Caco-2 (cell line): ENCODE measurements around the gene BCL2L14. TPM values are rescaled to one million over a fixed set of nuclear protein-coding genes. Genes with fewer than 3 reads are reported as not detected.

Experiments
- BruUV-seq: library from RNA; stranded (reverse); fragments of 400-500 nt; replicated peaks from 2 replicates; lab custom pipeline; 2021; lab: Mats Ljungman, UMichigan
- CTCF ChIA-PET: fragments of 300-600 bp; sonication (Branson Sonifier 250); formaldehyde crosslinking; loops from one replicate; lab custom pipeline; 2022; ENCODE audit warnings: antibody characterized with exemption; lab: Charles Lee
- POLR2A ChIA-PET: fragments of 300-600 bp; sonication (Branson Sonifier 250); formaldehyde crosslinking; loops from one replicate; lab custom pipeline; 2022; ENCODE audit warnings: antibody characterized with exemption; lab: Charles Lee
- DNase-seq, 2 experiments: peaks; one replicate each; pipeline versions ENCODE4 v3.0.0 to v3.0.0-alpha.2; 2020 to 2022
- H3K27me3 ChIP-seq: replicated peaks from 2 replicates; pipeline ENCODE4 v1.6.0; 2011; ENCODE audit warnings: low read length; ENCODE audit not compliant: control insufficient read depth, insufficient read depth
- H3K36me3 ChIP-seq: 2 replicates; pipeline ENCODE4 v1.5.1; 2011; ENCODE audit warnings: low read length; ENCODE audit not compliant: control insufficient read depth, insufficient read depth
- H3K4me1 ChIP-seq: fragments of 250-450 bp; sonication (Bioruptor Pico); 2 replicates; pipeline ENCODE4 v1.5.1; 2020; ENCODE audit warnings: mild to moderate bottlenecking
- H3K4me3 ChIP-seq: 2 replicates; pipeline ENCODE4 v1.5.1; 2011; ENCODE audit warnings: low read depth, mild to moderate bottlenecking, control low read depth, low read length
- H3K9me3 ChIP-seq: fragments of 250-450 bp; sonication (Bioruptor Pico); 2 replicates; pipeline ENCODE4 v1.5.1; 2020; ENCODE audit warnings: mild to moderate bottlenecking, moderate library complexity
- H3K27ac Mint-ChIP-seq: one replicate; pipeline ENCODE4 v1.8.0; 2022; ENCODE audit warnings: mixed read lengths; ENCODE audit not compliant: unreplicated experiment
- H3K27me3 Mint-ChIP-seq: one replicate; pipeline ENCODE4 v1.8.0; 2022; ENCODE audit warnings: mixed read lengths; ENCODE audit not compliant: insufficient read depth, unreplicated experiment
- H3K36me3 Mint-ChIP-seq: one replicate; pipeline ENCODE4 v1.8.0; 2022; ENCODE audit warnings: mild to moderate bottlenecking, mixed read lengths; ENCODE audit not compliant: insufficient read depth, unreplicated experiment
- H3K4me1 Mint-ChIP-seq: one replicate; pipeline ENCODE4 v1.8.0; 2022; ENCODE audit warnings: low read depth, mixed read lengths; ENCODE audit not compliant: unreplicated experiment
- H3K4me3 Mint-ChIP-seq: one replicate; pipeline ENCODE4 v1.8.0; 2022; ENCODE audit warnings: mild to moderate bottlenecking, moderate library complexity, mixed read lengths; ENCODE audit not compliant: unreplicated experiment
- H3K9me3 Mint-ChIP-seq: one replicate; pipeline ENCODE4 v1.8.0; 2022; ENCODE audit warnings: mixed read lengths; ENCODE audit not compliant: unreplicated experiment
- CTCF ChIP-seq, 2 experiments: fragments of 200-600 bp in 1 of 2; IDR thresholded peaks; 1 replicate in 1 of 2; 2 replicates in 1 of 2; pipeline versions ENCODE4 v1.5.1 to v1.8.0; 2011 to 2022; ENCODE audit warnings: antibody characterized with exemption in 1 of 2, control low read depth in 1 of 2, inconsistent platforms in 1 of 2, low read depth in 1 of 2, low read length in 1 of 2, mild to moderate bottlenecking in 1 of 2, moderate library complexity in 1 of 2; ENCODE audit not compliant: insufficient read depth in 1 of 2, severe bottlenecking in 1 of 2, unreplicated experiment in 1 of 2
- intact Hi-C: fragments of 100-400 bp; cut with micrococcal nuclease; formaldehyde crosslinking; loops from one replicate; pipeline ENCODE4 v1.10.0; 2022; ENCODE audit not compliant: unreplicated experiment
- total RNA-seq: library from RNA; stranded (reverse); gene quantifications from 2 replicates; pipeline ENCODE4 v1.2.3, GENCODE V29; 2022

BCL2L14 gene
- total RNA-seq, 1 experiment from 2014 or later, result 5.9 TPM

GRCh38 chr12:12116677-12117076, 45.9 kb downstream of the BCL2L14 start:
- DNase-seq, result no peak
- ChIA-PET POLR2A (no interaction called here), CTCF (interaction anchor here (1.5 kb wide), 1 partner anchor 35 kb away, joined by 3 read pairs; no protein-coding TSS in a partner anchor)
- Histone ChIP-seq H3K4me1 (peaks cover 9% of the 10 kb centered on the region; the same call in 1 of the 2 replicates), H3K36me3 (no peaks in the 10 kb centered on the region; the same call in 1 of the 2 replicates), H3K27me3 (no peaks in the 10 kb centered on the region), H3K4me3 (no peak overlapping the region), H3K9me3 (no peaks in the 10 kb centered on the region)
- H3K36me3 Mint-ChIP-seq, result peaks cover 51% of the 10 kb centered on the region
- no peaks in the 10 kb centered on the region for H3K27me3 Mint-ChIP-seq
- no peak overlapping the region for H3K4me3 Mint-ChIP-seq
- peaks cover 12% of the 10 kb centered on the region for H3K4me1 Mint-ChIP-seq
- intact Hi-C loops, result no loop called here
- H3K27ac Mint-ChIP-seq, result no peak overlapping the region
- no TSS peak for BruUV-seq
- no peaks in the 10 kb centered on the region for H3K9me3 Mint-ChIP-seq
- TF ChIP-seq CTCF (IDR thresholded peaks at IDR 0.05; ENCODE audit: insufficient read depth in 1 of 2, low read depth in 1 of 2, low read length in 1 of 2, severe bottlenecking in 1 of 2, unreplicated experiment in 1 of 2), result no peak

- peaks cover 56% of the 10 kb centered on the region for H3K36me3 Mint-ChIP-seq
- no peaks in the 10 kb centered on the region for H3K27me3 Mint-ChIP-seq
- no peak overlapping the region for H3K4me3 Mint-ChIP-seq
- peaks cover 9% of the 10 kb centered on the region; the same call in 1 of the 2 replicates for H3K4me1 ChIP-seq
- no peak overlapping the region for H3K4me3 ChIP-seq
- peaks cover 12% of the 10 kb centered on the region for H3K4me1 Mint-ChIP-seq
- intact Hi-C loops, result no loop called here
- H3K36me3 ChIP-seq, result no peaks in the 10 kb centered on the region; the same call in 1 of the 2 replicates
- H3K27me3 ChIP-seq, result no peaks in the 10 kb centered on the region
- DNase-seq, result no peak
- no peak for TF ChIP-seq CTCF (IDR thresholded peaks at IDR 0.05; ENCODE audit: insufficient read depth in 1 of 2, low read depth in 1 of 2, low read length in 1 of 2, severe bottlenecking in 1 of 2, unreplicated experiment in 1 of 2)
- no peak overlapping the region for H3K27ac Mint-ChIP-seq
- no peaks in the 10 kb centered on the region for H3K9me3 Mint-ChIP-seq
- BruUV-seq, result no TSS peak
- POLR2A ChIA-PET, result no interaction called here
- no peaks in the 10 kb centered on the region for H3K9me3 ChIP-seq
- CTCF ChIA-PET, result no interaction called here
Measured at GRCh38 chr12:12121061-12121460, 50.3 kb downstream of the BCL2L14 start.

- CTCF ChIA-PET, result no interaction called here
- H3K9me3 ChIP-seq, result no peaks in the 10 kb centered on the region
- H3K36me3 ChIP-seq, result no peaks in the 10 kb centered on the region; the same call in 1 of the 2 replicates
- POLR2A ChIA-PET, result interaction anchor here (0.6 kb wide), 1 partner anchor 354 kb away, joined by 3 read pairs; no protein-coding TSS in a partner anchor
- no peak for TF ChIP-seq CTCF (IDR thresholded peaks at IDR 0.05; ENCODE audit: insufficient read depth in 1 of 2, low read depth in 1 of 2, low read length in 1 of 2, severe bottlenecking in 1 of 2, unreplicated experiment in 1 of 2)
- no peak overlapping the region for H3K4me3 Mint-ChIP-seq
- BruUV-seq, result no TSS peak
- H3K27me3 ChIP-seq, result no peaks in the 10 kb centered on the region
- peaks cover 61% of the 10 kb centered on the region for H3K36me3 Mint-ChIP-seq
- H3K27me3 Mint-ChIP-seq, result no peaks in the 10 kb centered on the region
- peaks cover 6% of the 10 kb centered on the region for H3K4me1 Mint-ChIP-seq
- H3K9me3 Mint-ChIP-seq, result no peaks in the 10 kb centered on the region
- H3K4me1 ChIP-seq, result peaks cover 6% of the 10 kb centered on the region; the same call in 1 of the 2 replicates
- DNase-seq, result no peak
- no peak overlapping the region for H3K27ac Mint-ChIP-seq
- H3K4me3 ChIP-seq, result no peak overlapping the region
- intact Hi-C loops, result no loop called here
Measured at GRCh38 chr12:12123036-12123604, 52.4 kb downstream of the BCL2L14 start.
